H9 (cell line): ENCODE data around the gene DCAF17. TPM values are rescaled to one million over a fixed set of nuclear protein-coding genes. Genes with fewer than 3 reads are reported as not detected.

Experiments
- DNase-seq: peaks from one replicate; pipeline ENCODE4 v3.0.0-alpha.2; 2017
- H2AFZ ChIP-seq: one replicate; pipeline ENCODE4 v1.6.1; 2013; ENCODE audit warnings: mild to moderate bottlenecking, low read length, control low read depth, moderate library complexity
- H2AK5ac ChIP-seq: 2 replicates; pipeline ENCODE4 v1.6.1; 2013; ENCODE audit warnings: low read length, control low read depth, mixed read lengths; ENCODE audit not compliant: insufficient read length
- H2BK120ac ChIP-seq: one replicate; pipeline ENCODE4 v1.6.1; 2013; ENCODE audit warnings: low read depth, mild to moderate bottlenecking, low read length, control low read depth, inconsistent platforms; ENCODE audit not compliant: poor library complexity, severe bottlenecking
- H2BK12ac ChIP-seq: 2 replicates; pipeline ENCODE4 v1.6.1; 2013; ENCODE audit warnings: low read length, control low read depth, mixed read lengths, low read depth; ENCODE audit not compliant: insufficient read length
- H2BK15ac ChIP-seq: 2 replicates; pipeline ENCODE4 v1.6.1; 2013; ENCODE audit warnings: low read depth, low read length, control low read depth
- H2BK20ac ChIP-seq: one replicate; pipeline ENCODE4 v1.6.1; 2013; ENCODE audit warnings: low read depth, mild to moderate bottlenecking, low read length, control low read depth, inconsistent platforms; ENCODE audit not compliant: poor library complexity, severe bottlenecking
- H2BK5ac ChIP-seq: 2 replicates; pipeline ENCODE4 v1.6.1; 2013; ENCODE audit warnings: low read length, control low read depth, mixed read lengths; ENCODE audit not compliant: insufficient read length
- H3K14ac ChIP-seq: 2 replicates; pipeline ENCODE4 v1.6.1; 2013; ENCODE audit warnings: low read length, control low read depth; ENCODE audit not compliant: insufficient read depth
- H3K18ac ChIP-seq: 2 replicates; pipeline ENCODE4 v1.6.1; 2013; ENCODE audit warnings: low read depth, mild to moderate bottlenecking, mixed read lengths, low read length, control low read depth; ENCODE audit not compliant: insufficient read length
- H3K23ac ChIP-seq: 2 replicates; pipeline ENCODE4 v1.6.1; 2013; ENCODE audit warnings: low read length, control low read depth, mixed read lengths, low read depth; ENCODE audit not compliant: insufficient read length
- H3K23me2 ChIP-seq: 2 replicates; pipeline ENCODE4 v1.6.1; 2013; ENCODE audit warnings: low read depth, mild to moderate bottlenecking, mixed read lengths, low read length, control low read depth; ENCODE audit not compliant: insufficient read length, poor library complexity, severe bottlenecking
- H3K27ac ChIP-seq: 2 replicates; pipeline ENCODE4 v1.5.1; 2013; ENCODE audit warnings: low read length, control low read depth, mixed read lengths, low read depth; ENCODE audit not compliant: insufficient read length
- H3K27me3 ChIP-seq: 2 replicates; pipeline ENCODE4 v1.6.1; 2013; ENCODE audit warnings: low read length, control low read depth, inconsistent platforms; ENCODE audit not compliant: insufficient read depth
- H3K4ac ChIP-seq: 2 replicates; pipeline ENCODE4 v1.6.1; 2013; ENCODE audit warnings: low read depth, mild to moderate bottlenecking, control low read depth, inconsistent platforms, low read length, moderate library complexity
- H3K4me1 ChIP-seq: 2 replicates; pipeline ENCODE4 v1.6.1; 2013; ENCODE audit warnings: low read length, control low read depth, inconsistent platforms; ENCODE audit not compliant: insufficient read depth
- H3K4me2 ChIP-seq: 2 replicates; pipeline ENCODE4 v1.6.1; 2013; ENCODE audit warnings: low read length, control low read depth, mixed read lengths; ENCODE audit not compliant: insufficient read length, insufficient read depth
- H3K56ac ChIP-seq: 2 replicates; pipeline ENCODE4 v1.6.1; 2013; ENCODE audit warnings: low read depth, mild to moderate bottlenecking, mixed read lengths, low read length, control low read depth; ENCODE audit not compliant: insufficient read length
- H3K79me1 ChIP-seq: 2 replicates; pipeline ENCODE4 v1.6.1; 2013; ENCODE audit warnings: low read depth, mild to moderate bottlenecking, moderate library complexity, low read length, control low read depth, inconsistent platforms; ENCODE audit not compliant: insufficient read depth, poor library complexity, severe bottlenecking
- H3K79me2 ChIP-seq: 2 replicates; pipeline ENCODE4 v1.6.1; 2013; ENCODE audit warnings: low read length, control low read depth, inconsistent platforms; ENCODE audit not compliant: insufficient read depth
- H3K9ac ChIP-seq: 2 replicates; pipeline ENCODE4 v1.6.1; 2013; ENCODE audit warnings: low read length, control low read depth, mixed read lengths; ENCODE audit not compliant: insufficient read length; ENCODE audit errors: extremely low read depth
- H3K9me3 ChIP-seq: one replicate; pipeline ENCODE4 v1.6.1; 2013; ENCODE audit warnings: low read depth, low read length, inconsistent platforms; ENCODE audit not compliant: control insufficient read depth
- H3T11ph ChIP-seq: one replicate; pipeline ENCODE4 v1.6.1; 2013; ENCODE audit warnings: mild to moderate bottlenecking, low read length, control low read depth, inconsistent platforms
- H4K20me1 ChIP-seq: one replicate; pipeline ENCODE4 v1.6.1; 2013; ENCODE audit not compliant: control insufficient read depth, insufficient read length, insufficient read depth
- H4K5ac ChIP-seq: 2 replicates; pipeline ENCODE4 v1.6.1; 2013; ENCODE audit warnings: low read depth, mild to moderate bottlenecking, mixed read lengths, low read length, control low read depth; ENCODE audit not compliant: insufficient read length
- H4K8ac ChIP-seq: replicated peaks from 2 replicates; pipeline ENCODE4 v1.6.1; 2013; ENCODE audit warnings: low read length, control low read depth, mixed read lengths, low read depth; ENCODE audit not compliant: insufficient read length
- H4K91ac ChIP-seq: 2 replicates; pipeline ENCODE4 v1.6.1; 2013; ENCODE audit warnings: low read depth, mild to moderate bottlenecking, moderate library complexity, mixed read lengths, low read length, control low read depth; ENCODE audit not compliant: insufficient read length
- H3K27ac Mint-ChIP-seq, 3 experiments: 2 replicates in 2 of 3; 3 replicates in 1 of 3; pipeline ENCODE4 v1.8.0; 2020 to 2021; ENCODE audit warnings: mixed read lengths in 3 of 3, mild to moderate bottlenecking in 1 of 3, moderate library complexity in 1 of 3
- H3K27me3 Mint-ChIP-seq: 2 replicates; pipeline ENCODE4 v1.8.0; 2021; ENCODE audit warnings: low read depth, mild to moderate bottlenecking, moderate library complexity, mixed read lengths
- H3K36me3 Mint-ChIP-seq, 3 experiments: 2 replicates in 2 of 3; 3 replicates in 1 of 3; pipeline ENCODE4 v1.8.0; 2020 to 2021; ENCODE audit warnings: low read depth in 3 of 3, mixed read lengths in 3 of 3; ENCODE audit not compliant: insufficient read depth in 1 of 3
- H3K4me1 Mint-ChIP-seq, 2 experiments: 2 replicates each; pipeline ENCODE4 v1.8.0; 2020; ENCODE audit warnings: mixed read lengths in 2 of 2
- H3K4me3 Mint-ChIP-seq, 2 experiments: 2 replicates in 1 of 2; 3 replicates in 1 of 2; pipeline ENCODE4 v1.8.0; 2020 to 2021; ENCODE audit warnings: mild to moderate bottlenecking in 2 of 2, mixed read lengths in 2 of 2, moderate library complexity in 1 of 2
- H3K9me3 Mint-ChIP-seq, 2 experiments: 2 replicates in 1 of 2; 3 replicates in 1 of 2; pipeline ENCODE4 v1.8.0; 2020; ENCODE audit warnings: mild to moderate bottlenecking in 2 of 2, mixed read lengths in 2 of 2, moderate library complexity in 1 of 2
- WGBS: extraction: QIAGEN DNeasy Blood & Tissue Kit; methylation state at CpG from one replicate; pipeline ENCODE4 v1.1.7; 2013; ENCODE audit warnings: missing lambda C conversion rate, low lambda C conversion rate, mixed read lengths; ENCODE audit not compliant: insufficient read length; ENCODE audit errors: extremely low coverage; 5-methylcytosine and 5-hydroxymethylcytosine counted together
- total RNA-seq: library from RNA; stranded (reverse); gene quantifications from 2 replicates; pipeline ENCODE4 v1.2.1, GENCODE V29; 2021
- TF ChIP-seq, protein P1 (sequence below): fragments of 200-600 bp; sonication (generic); conservative IDR thresholded peaks from 3 replicates; pipeline ENCODE4 v1.8.0; 2021; ENCODE audit warnings: antibody characterized with exemption, mild to moderate bottlenecking

DCAF17 gene
- total RNA-seq, 1 experiment from 2014 or later = 28.1 TPM

DNA sequence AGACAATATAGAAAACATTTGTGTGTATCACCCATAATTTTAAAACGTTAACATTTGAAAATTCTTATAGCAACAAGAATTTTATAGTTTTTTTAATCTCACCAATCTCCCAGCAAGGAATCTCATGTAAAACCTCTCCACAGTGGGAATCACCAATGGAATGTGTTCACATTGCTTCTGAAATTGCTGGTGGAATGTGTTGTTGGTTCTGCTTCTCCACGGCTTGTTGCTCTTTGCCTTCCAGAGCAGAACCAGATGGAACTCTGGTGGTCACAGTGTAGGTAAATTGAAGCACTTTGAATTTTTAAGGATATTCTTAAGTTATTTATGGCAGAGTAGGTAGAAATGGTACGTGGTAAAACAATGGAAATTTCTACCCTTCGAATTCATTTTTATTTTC is 35.1 kb downstream of the DCAF17 start:
- H4K20me1 ChIP-seq = no peaks in the 10 kb centered on the region
- no peak overlapping the region for H3K9ac ChIP-seq
- Mint-ChIP-seq H3K36me3 (peaks cover 14 to 41% (median 40%) of the 10 kb centered on the region in 3 experiments; a peak in 6 of 7 replicates), H3K4me3 (no peak overlapping the region), H3K27me3 (no peaks in the 10 kb centered on the region), H3K4me1 (no peaks in the 10 kb centered on the region), H3K9me3 (no peaks in the 10 kb centered on the region), H3K27ac (no peak overlapping the region)
- H2AFZ ChIP-seq = no peak overlapping the region
- no peaks in the 10 kb centered on the region for H3K79me1 ChIP-seq
- no peak overlapping the region for H3K23ac ChIP-seq
- no peaks in the 10 kb centered on the region for H3K79me2 ChIP-seq
- H2BK120ac ChIP-seq = no peak overlapping the region
- no peak overlapping the region for H2BK5ac ChIP-seq
- H4K91ac ChIP-seq = no peak overlapping the region
- WGBS = no CpG with 5 or more reads among the region's 4 CpGs
- no peak overlapping the region for H4K5ac ChIP-seq
- H3K4ac ChIP-seq = no peak overlapping the region
- H3K18ac ChIP-seq = no peak overlapping the region
- no peak overlapping the region for H2BK20ac ChIP-seq
- H4K8ac ChIP-seq = no peak overlapping the region
- H3K9me3 ChIP-seq = no peaks in the 10 kb centered on the region
- H3K14ac ChIP-seq = no peak overlapping the region
- no peak overlapping the region for H3T11ph ChIP-seq
- H2BK15ac ChIP-seq = no peak overlapping the region
- H3K23me2 ChIP-seq = no peaks in the 10 kb centered on the region
- TF ChIP-seq, protein P1, sequence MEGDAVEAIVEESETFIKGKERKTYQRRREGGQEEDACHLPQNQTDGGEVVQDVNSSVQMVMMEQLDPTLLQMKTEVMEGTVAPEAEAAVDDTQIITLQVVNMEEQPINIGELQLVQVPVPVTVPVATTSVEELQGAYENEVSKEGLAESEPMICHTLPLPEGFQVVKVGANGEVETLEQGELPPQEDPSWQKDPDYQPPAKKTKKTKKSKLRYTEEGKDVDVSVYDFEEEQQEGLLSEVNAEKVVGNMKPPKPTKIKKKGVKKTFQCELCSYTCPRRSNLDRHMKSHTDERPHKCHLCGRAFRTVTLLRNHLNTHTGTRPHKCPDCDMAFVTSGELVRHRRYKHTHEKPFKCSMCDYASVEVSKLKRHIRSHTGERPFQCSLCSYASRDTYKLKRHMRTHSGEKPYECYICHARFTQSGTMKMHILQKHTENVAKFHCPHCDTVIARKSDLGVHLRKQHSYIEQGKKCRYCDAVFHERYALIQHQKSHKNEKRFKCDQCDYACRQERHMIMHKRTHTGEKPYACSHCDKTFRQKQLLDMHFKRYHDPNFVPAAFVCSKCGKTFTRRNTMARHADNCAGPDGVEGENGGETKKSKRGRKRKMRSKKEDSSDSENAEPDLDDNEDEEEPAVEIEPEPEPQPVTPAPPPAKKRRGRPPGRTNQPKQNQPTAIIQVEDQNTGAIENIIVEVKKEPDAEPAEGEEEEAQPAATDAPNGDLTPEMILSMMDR = no peak
- no peak overlapping the region for H3K27ac ChIP-seq
- no peaks in the 10 kb centered on the region for H3K27me3 ChIP-seq
- no peak overlapping the region for H2BK12ac ChIP-seq
- H2AK5ac ChIP-seq = no peak overlapping the region
- no peak for DNase-seq
- H3K56ac ChIP-seq = no peak overlapping the region
- H3K4me2 ChIP-seq = no peak overlapping the region
- H3K4me1 ChIP-seq = no peaks in the 10 kb centered on the region
